ENCODE data around the gene G6PD. TPM values are rescaled to one million over a fixed set of nuclear protein-coding genes. Genes with fewer than 3 reads are reported as not detected.

Gene G6PD
- total and polyA plus RNA-seq, 2 of the 8 experiments (the other 6 are each of a cell fraction or from before 2014, with no cell fraction given), result 47.3 to 55.1 TPM

GRCh38 chrX:154490414-154491083 lies 56.1 kb downstream of the G6PD start, which contains the start of gene SLC10A3 (continued):
- TF ChIP-seq POLR2AphosphoS5 (IDR thresholded peaks at IDR 0.05; ENCODE audit: low read depth, low read length), result peak; percentile 50
- peak; percentile 58 for TF ChIP-seq TBP (IDR thresholded peaks at IDR 0.05; ENCODE audit: low read depth, low read length)
- TF ChIP-seq CREB1 (IDR thresholded peaks at IDR 0.05), result peak; percentile 91

Measured in H1 (cell line).